Measurements from ENCODE around the gene SLC35D1.
"Not testable (repeated sequence)": the region's sequence is repeated elsewhere in the genome, so short reads cannot be mapped to it uniquely, and the experiment has no call there.

Gene SLC35D1

DNA sequence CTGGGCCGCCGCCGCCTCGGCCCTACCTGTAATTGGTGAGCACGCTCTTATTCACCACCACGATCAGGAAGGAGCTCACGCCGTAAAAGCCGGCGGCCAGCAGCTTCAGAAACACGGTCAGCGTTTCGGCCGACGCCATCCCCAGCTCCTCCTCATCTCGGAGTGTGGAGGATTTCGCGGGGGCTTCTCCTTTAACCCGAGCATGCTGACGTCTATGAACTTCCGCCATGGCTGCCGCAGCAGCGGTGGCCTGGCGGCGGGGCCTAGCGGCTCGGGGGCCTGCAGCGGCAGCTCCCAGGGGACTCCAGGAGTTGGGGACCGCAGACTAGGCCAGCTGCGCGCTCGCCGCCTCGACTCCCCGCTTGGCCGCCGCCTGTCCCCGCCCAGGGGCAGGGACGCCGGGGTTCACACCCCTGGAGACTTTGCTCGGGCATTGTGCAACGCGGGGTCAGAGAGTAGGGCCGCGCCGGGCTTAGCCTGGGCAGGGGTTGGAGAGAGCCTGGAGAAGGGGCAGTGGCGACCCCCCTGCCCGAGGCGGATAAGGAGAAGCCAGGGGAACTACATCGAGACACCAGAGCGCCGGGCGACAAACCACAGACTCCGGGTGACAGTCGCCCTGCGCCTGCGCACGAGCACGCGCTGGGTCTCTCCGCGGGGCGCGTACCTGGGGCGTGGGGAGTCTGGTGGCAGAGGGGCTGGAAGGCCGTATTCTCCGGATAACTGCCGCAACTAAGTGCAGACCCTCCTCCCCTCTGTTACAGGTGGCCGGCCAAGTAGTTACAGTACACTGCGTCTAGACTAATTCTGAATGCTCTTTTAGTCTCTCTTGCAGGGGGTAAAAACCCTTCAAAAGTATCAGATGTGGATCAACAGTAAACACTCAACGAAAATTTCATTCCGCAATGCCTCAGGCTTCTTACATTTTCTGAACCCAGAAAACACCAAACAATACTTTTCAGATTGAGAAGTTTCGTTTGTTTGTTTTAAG is at the start of gene SLC35D1:
Gene SLC35D1, minus strand, starts transcription at position 364 of the 988 bp plus-strand sequence. Its CDS starts 135 bp downstream, at position 229.
- peak; percentile 61 for DNase-seq (ENCODE audit: low spot score)

DNA sequence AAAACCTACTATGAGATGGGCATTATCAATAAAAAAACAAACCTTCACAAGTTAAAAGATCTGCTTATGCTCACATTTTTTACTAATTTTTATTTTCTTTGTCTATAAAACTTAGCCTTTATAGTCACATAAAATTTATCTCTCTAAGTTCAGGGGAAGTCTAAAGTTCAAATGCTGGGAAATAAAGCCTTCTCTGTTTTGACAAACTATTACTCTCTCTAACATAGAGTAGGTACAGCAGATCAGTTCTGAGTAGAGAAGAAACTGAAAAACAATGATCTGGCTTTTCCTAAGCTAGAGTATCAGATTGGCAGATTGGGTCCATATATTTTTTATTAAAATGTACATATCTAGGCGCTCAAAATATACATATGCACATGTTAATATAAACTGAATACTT is 49.6 kb upstream of the SLC35D1 start:
- no peak for DNase-seq (ENCODE audit: low spot score)

DNA sequence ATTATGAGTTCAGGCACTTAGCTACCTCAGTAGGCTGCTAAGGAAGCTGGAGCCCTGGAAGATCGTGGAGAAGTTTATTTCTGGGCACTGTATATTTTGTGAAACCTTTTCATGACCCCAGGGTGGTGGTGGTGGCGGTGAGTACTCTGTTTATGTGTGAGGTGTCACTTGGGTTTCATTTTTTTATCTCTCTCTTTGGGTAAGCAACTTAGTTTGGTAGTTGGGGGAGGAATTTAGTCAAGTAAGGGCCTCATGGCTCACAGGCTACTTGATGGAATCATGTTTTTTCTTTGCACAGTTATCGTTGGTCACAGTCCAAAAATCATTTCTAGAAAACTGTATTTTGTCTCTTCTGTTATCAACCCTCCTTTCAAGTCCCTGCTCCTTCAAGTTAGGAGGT is 46.9 kb upstream of the SLC35D1 start:
- no peak for DNase-seq (ENCODE audit: low spot score)

DNA sequence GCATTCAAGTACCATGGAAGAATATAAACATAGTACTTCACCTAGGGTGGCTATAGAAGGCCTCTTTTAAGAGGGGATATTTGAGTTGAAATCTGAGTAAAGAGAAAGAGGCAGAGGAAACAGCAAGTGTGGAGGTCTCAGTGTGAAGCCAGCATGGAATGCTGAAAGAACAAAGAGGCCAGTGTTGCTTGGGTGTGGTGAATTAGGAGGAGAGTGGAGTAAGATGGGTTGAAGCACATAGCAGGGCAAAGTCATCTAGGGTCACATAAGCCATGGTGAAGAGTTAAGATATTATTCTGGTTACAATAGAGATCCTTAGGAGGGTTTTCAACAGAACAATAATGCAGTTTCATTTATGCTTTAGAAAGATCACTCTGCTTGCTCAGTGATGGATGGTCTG is 43.4 kb upstream of the SLC35D1 start:
- no peak for DNase-seq (ENCODE audit: low spot score)

DNA sequence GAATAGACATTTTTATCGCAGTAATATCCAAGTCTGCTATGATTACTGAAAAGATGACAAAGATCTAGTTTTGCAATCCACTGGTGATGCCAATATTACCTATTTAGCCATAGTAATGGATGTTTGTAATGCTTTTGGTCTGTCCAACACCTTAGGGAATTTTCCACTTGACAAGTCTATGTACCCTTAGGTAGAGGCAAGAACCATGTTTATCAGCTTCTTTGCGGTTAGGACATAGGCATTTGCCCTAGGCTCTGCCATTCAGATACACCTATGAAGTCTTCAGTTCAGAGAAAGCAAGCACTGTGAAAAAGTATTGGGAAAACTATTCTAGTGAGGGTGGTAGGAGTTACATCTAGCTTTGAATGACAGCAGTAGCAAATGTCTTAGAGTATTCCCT is 40.2 kb upstream of the SLC35D1 start:
- no peak for DNase-seq (ENCODE audit: low spot score)

DNA sequence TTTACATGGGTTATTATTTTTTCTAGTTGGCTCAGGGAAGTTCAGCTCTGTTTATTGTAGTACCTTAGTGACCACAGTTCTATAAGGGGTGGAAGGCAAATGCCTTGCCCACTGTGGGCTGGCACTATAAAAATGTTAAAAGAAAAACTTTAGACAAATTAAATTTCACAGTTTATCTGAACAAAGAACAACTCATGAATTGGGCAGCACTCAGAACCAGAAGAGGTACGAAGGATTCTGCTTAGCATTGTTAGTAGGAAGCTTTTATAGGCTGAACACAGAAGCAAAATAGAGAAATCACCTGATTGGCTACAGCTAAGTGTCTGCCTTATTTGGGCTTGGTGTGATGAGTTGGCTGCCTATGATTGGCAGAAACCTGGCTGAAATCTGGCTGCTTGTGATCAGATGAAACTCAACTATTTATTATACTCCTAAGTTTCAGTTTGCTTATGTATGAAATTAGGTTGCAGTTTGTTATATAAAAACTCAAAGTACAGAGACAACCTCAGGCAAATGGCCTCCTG is 35.8 kb upstream of the SLC35D1 start:
- no peak for DNase-seq (ENCODE audit: low spot score)

DNA sequence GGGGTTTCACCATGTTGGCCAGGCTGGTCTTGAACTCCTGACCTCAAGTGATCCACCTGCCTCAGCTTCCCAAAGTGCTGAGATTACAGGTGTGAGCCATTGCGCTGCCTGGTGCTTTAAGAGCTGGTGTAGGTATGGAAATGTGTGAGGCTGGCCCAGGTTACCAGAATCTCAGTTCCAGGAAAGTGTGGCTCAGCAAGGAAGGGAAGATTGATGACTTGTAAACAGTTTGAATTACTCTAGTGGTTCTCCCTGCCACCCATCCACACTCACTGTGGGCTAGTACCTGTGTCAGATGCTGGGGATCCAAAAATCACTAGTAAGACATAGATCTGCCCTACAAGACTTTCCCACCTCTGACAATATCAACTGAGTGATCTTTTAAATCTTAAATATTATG is 34.5 kb upstream of the SLC35D1 start:
- no peak for DNase-seq (ENCODE audit: low spot score)

DNA sequence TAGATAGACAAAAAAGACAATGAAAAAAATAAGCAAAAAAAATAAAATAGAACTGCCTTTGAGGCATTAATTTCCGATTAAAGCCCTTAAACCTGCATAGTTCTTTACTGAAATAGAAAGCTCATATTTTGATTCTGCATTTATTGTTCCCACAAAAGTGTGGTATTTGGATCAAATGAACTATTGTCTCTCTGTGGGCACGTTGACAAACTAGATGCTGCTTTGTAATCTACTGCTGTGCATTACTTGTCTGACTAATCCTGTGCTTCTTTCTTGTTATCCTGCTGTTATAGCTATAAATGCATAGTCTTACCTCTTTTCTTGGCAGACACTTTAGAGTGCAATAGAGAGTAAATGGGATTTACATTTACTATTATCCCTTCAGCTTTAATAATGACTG is 31.4 kb upstream of the SLC35D1 start:
- no peak for DNase-seq (ENCODE audit: low spot score)

DNA sequence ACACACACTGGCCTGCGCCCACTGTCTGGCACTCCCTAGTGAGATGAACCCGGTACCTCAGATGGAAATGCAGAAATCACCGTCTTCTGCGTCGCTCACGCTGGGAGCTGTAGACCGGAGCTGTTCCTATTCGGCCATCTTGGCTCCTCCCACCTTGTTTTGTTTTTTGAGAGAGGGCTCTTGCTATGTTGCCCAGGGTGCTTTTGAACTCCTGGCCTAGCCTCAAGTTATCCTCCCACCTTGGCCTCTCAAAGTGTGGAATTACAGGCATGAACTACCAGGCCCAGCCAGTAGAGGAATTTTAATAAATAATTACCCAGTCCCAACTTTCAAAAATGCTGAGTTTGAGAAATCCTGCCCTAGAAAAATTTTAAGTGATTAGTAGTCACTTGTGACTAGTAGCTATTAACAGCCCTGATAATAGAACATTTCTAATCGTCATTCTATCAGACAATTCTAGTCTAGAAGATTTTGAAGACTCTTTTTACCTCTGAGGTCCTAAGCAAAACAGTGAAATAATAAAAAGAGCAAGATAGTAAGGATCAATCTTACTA is 30.9 kb upstream of the SLC35D1 start:
- no peak for DNase-seq (ENCODE audit: low spot score)

DNA sequence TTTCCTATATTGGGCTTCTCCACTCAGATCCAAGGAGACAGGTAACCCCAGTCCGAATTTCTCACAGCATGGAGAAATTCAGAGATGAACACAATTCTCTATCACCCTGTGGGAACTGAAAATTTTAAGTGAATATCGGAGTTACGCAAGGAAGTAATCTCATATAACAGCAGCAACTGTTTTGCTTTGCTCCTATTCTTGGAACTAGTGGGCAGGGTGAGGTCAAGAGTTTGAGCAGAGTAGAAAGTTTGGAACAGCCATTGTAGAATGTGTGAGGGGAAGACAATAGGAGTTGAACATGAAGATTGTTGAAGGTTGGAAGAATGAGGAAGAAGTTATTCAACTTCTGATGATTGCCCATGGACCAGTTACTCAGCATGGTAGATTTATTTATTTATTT is 24.3 kb upstream of the SLC35D1 start:
- DNase-seq (ENCODE audit: low spot score): no peak

DNA sequence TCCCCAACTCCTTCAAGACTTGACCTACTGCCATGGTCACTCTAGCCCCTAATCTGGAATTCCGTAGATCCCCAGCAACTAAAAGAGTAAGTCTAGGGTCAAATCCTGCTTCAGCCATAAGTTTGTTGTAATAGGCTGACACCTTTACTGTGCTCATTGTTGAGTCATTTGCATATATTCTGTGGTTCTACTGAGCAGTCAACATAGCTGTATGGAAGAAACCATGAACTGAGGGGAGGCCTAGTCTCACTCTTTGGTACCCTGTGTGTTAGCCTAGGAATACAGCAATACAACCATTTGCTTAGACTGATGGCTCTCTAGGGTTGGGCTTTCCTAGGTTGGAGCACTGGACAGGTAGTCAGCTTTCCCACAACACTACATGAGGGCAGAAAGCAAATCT is 23.6 kb upstream of the SLC35D1 start:
- no peak for DNase-seq (ENCODE audit: low spot score)

DNA sequence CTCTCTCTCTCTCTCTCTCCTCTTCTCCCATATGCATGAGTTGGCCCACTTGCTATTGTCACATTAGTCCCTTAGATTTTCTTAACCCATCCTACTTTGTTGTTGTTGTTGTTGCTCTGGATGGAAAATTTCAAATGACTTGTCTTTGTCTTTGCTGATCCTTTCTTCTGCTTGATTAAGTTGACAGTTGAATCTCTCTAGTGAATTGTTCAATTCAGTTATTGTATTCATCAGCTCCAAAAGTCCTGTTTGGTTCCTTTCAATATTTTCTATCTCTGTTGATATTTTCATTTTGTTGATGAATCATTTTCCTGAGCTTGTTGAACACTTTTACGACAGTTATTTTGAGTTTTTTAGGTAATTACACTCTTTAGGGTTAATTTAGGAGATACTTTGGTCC is 18.8 kb upstream of the SLC35D1 start:
- DNase-seq (ENCODE audit: low spot score): no peak

DNA sequence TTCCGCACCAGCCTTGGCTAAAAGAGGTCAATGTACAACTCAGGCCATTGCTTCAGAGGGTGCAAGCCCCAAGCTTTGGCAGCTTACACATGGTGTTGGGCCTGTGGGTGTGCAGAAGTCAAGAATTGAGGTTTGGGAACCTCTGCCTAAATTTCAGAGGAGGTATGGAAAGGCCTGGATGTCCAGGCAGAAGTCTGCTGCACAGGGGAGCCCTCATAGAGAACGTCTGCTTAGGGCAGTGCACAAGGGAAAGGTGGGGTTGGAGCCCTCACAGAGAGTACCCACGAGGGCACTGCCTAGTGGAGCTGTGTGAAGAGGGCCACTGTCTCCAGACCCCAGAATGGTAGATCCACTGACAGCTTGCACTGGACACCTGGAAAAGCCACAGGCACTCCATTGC is 13.7 kb upstream of the SLC35D1 start:
- not testable (repeated sequence) for DNase-seq (ENCODE audit: low spot score)

DNA sequence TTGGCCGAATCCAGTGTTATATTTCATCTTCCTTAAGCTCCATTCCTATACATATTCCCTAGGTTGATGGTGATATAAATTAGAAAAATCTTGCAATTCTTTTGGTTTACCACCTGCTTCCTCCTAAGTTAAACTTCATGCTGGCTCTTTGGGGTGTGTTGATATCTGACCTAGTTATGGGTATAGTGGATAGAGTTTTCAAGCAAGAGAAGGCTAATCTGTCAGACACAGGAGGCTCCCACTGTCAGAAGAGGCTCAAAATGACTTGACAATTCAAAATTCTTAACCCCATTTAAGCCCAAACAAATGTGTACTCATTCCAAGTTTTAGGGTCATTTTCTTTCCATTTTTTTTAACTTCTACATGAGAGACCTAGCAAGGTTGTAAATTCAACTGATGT is 8.5 kb upstream of the SLC35D1 start:
- DNase-seq (ENCODE audit: low spot score): no peak

DNA sequence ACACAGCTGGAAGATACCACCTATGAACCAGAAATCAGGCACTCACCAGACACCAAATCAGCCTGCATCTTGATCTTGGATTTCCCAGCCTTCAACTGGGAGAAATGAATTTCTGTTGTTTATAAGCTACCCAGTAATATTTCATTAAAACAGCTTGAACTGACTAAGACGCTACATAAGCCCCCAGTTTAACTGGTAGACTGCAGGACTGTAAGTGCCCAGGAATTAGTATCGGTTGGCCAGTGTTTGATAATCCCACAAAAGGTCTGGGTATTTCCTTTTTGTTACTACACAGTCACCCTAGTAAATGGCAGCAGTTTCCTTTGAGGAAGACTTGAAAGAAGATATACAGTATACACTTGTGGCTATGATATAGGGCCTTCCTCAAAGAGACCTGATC is 7.3 kb upstream of the SLC35D1 start:
- DNase-seq (ENCODE audit: low spot score): no peak

DNA sequence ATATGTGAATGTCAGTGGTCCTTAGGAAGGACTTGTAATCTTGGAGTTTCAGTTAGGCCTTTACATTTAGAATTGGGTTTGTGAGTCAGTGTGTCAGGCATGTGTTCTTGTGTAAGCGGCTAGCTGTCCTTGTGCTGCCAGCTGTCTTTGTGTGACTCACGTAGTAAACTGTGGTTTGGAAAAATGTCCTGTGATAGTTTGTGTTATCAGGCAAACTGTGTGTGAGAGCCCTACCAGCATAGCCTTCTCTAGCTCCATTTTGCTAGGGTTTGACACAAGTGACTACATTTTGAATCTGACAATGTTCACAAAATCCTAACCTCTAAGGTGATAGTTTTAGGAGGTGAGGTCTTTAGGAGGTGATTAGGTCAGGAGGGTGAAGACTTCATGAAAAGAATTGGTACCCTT is 6.9 kb upstream of the SLC35D1 start:
- DNase-seq (ENCODE audit: low spot score): no peak

DNA sequence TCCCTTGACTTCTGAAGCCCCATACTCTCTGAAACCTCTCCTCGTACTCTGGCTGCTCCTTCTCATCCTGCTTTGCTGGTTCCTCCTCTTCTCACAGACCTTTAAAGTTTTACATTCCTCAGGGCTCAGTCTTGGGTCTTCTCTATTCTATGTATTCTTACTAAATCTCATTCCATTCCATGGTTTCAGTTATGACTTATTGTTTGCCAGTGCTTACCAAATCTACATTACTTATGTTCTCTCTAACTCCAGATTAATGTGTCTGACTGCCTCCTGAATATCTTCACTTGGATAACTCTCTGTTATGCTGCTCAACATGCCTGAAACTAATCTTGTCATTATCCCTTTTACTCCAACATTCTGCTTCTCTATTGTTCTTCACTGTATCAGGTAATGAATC is 5.4 kb upstream of the SLC35D1 start:
- no peak for DNase-seq (ENCODE audit: low spot score)

DNA sequence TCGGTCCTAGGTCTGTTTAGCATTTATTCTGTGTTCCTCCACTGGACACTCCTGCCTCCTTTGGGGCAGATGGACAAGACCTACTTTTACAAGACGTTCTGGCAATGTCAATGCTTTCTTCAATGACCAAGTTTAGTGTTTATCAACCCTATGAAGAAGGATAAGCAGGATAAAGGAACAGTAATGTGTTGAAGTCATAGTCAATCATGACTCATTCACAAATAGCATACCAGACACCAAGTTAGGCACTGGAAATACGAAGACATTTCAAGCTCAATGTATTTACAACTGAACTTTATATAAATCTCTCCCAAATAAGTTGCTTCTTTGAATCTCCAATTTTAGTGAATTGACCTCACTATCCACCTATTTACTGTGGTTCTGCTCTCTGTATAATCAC is 4.8 kb upstream of the SLC35D1 start:
- no peak for DNase-seq (ENCODE audit: low spot score)

DNA sequence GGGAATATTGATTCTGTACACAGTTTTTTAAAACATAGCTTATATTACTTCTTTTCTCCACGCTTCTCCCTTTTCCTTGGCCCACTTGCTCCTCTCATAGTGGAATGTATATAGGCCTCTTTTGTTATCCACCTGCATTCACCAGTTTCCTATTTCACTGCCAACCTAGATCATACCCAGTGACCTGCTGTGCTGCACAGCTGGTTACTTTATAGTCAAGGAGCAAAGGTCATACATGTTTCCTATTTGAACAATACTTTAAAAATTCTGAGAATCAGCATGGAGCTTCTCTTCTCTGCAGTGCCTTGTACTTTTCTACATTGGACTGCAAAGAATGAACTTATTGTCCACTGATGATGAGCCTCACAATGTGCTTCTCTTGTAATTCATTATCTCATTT is 4.3 kb upstream of the SLC35D1 start:
- no peak for DNase-seq (ENCODE audit: low spot score)

DNA sequence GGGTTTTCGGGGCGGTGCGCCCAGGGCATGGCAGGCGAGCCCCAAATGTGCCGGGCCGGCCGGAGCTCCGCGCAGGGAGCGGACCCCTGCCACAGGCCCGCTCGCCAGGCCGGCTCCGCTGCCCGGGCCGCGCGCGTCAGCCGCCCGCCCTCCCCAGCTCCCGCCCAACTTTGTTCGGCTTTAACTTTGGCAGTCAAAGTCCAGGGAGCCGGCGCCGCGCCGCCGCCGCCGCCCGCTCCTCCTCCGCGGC is 488 bp downstream of the SLC35D1 start:
- DNase-seq (ENCODE audit: low spot score): peak; percentile 18

DNA sequence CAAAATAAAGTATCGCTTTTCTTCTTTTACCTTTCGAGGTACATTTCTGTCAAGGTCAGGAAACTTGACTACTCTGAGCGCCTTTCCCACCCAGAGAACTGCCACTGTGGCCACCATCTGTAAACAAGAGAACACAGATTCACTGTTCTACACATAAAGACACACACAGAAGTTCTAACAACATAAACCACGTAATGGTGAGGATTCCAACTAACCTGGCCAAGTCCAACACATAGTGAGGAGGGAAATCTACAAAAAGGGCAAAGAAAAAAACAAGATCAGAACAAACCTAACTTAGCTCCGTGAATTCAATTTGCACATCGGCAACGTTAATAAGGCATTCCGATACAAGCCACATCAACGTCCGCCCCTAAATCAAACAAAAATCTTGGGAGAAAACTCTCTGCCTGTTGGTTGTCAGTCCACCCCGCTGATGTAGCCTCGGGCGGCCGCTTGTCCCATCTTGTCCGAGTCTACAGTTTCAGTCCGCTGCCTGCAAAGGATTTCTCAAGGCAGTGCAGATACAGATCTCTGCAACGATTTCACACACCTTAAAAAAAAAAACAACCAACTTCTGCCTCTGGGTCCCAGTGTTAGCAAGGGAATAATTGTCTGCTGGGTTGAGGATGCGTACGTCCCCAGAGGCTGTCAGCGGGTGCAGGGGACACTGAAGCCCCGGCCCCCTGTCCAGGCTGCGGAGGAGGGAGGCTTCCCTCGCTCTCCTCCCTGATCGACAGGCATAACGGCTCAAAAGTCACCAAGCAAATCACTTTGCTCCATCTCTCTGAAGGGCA is 1.0 kb downstream of the SLC35D1 start:
- peak; percentile 1 for DNase-seq (ENCODE audit: low spot score)

DNA sequence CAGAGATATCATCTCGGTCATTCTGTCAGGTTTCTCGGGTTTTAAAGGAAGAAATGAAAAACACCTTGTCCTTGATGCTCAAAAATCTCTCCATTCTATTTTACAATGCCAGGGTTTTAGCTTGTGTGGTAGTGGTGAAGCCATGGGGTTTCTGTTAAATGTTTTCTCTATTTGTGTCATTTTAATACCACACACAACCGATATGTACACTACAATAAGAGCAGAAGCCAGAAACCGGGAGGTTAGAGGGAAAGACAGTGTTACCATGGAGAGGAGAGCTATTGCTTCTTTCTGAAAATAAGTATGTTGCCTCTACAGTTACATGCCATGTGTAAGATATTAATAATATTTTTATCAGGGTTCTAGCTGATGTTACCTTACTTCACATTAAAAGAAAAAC is 2.8 kb downstream of the SLC35D1 start:
- no peak for DNase-seq (ENCODE audit: low spot score)

Measured in CD4-positive, alpha-beta T cell treated with Interleukin-15 for 4 hours (primary cell).